ENCODE data around the gene SPACA6.

Gene SPACA6

GRCh38 chr19:51694318-51695085 is 1.4 kb downstream of the SPACA6 start:
- H2AFZ ChIP-seq: no peak overlapping the region
- peaks cover 38% of the 10 kb centered on the region for H3K79me2 ChIP-seq
- H3K4me3 ChIP-seq (ENCODE audit: low read depth, low read length): no peak overlapping the region
- no peak overlapping the region for H3K4me2 ChIP-seq (ENCODE audit: low read length)
- H3K4me1 ChIP-seq: peaks cover 19% of the 10 kb centered on the region
- H3K9ac ChIP-seq: no peak overlapping the region
- no peaks in the 10 kb centered on the region for H3K27me3 ChIP-seq (ENCODE audit: control insufficient read depth, insufficient read depth, low read length)
- H3K27ac ChIP-seq: no peak overlapping the region
- H3K36me3 ChIP-seq (ENCODE audit: control insufficient read depth, insufficient read depth, low read length): no peaks in the 10 kb centered on the region
- H3K9me3 ChIP-seq (ENCODE audit: control insufficient read depth, low read length): no peaks in the 10 kb centered on the region
- no peak for TF ChIP-seq CTCF (IDR thresholded peaks at IDR 0.05)

DNA sequence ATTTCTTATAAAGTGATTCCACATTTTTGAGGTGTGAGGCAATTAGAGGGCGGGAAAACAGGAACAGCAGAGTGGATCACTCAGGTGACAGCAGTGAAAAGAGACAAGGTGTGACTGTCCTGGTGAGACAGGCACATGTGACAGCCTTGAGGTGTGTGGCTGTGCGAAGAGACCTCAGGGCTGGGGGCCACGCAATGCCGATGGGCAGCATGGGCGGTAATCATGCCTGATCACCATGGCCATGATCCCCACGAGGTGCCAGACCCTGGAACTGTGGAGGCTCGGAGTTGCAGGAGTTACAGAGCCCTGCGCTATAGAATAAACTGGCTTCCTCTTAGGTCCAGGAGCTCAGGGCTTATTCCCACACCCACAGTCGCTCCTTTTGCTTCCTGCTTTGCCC is 2.0 kb downstream of the SPACA6 start:
- Histone ChIP-seq H3K27me3 (ENCODE audit: control insufficient read depth, insufficient read depth, low read length) (no peaks in the 10 kb centered on the region), H3K4me3 (ENCODE audit: low read depth, low read length) (no peak overlapping the region), H3K36me3 (ENCODE audit: control insufficient read depth, insufficient read depth, low read length) (no peaks in the 10 kb centered on the region), H3K9ac (no peak overlapping the region), H3K79me2 (peaks cover 34% of the 10 kb centered on the region), H3K9me3 (ENCODE audit: control insufficient read depth, low read length) (no peaks in the 10 kb centered on the region), H3K4me2 (ENCODE audit: low read length) (no peak overlapping the region), H3K4me1 (peaks cover 19% of the 10 kb centered on the region), H3K27ac (no peak overlapping the region), H2AFZ (no peak overlapping the region)
- no peak for TF ChIP-seq CTCF (IDR thresholded peaks at IDR 0.05)

GRCh38 chr19:51695702-51696315 is 2.7 kb downstream of the SPACA6 start:
- Histone ChIP-seq H3K4me1 (peaks cover 19% of the 10 kb centered on the region), H3K9me3 (ENCODE audit: control insufficient read depth, low read length) (no peaks in the 10 kb centered on the region), H3K36me3 (ENCODE audit: control insufficient read depth, insufficient read depth, low read length) (no peaks in the 10 kb centered on the region), H3K27ac (no peak overlapping the region), H3K27me3 (ENCODE audit: control insufficient read depth, insufficient read depth, low read length) (no peaks in the 10 kb centered on the region), H3K4me3 (ENCODE audit: low read depth, low read length) (no peak overlapping the region), H2AFZ (no peak overlapping the region), H3K79me2 (peaks cover 27% of the 10 kb centered on the region), H3K9ac (no peak overlapping the region), H3K4me2 (ENCODE audit: low read length) (no peak overlapping the region)
- no peak for TF ChIP-seq CTCF (IDR thresholded peaks at IDR 0.05)

DNA sequence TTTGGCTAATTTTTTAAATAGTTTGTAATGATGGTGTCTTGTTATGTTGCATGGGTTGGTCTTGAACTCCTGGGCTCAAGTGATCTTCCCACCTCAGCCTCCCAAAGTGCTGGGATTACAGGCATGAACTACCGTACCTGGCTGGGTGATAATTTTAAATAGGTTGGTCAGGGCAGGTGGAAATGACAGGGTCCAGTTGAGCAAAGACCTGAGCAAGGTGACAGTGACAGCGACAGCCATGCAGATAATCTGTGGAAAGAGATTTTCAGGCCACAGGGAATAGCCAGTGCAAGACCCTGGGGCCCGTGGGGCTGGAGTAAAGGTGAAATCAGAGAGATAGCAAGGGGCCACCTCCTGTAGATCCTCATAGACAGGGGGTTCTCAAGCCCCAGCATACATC is 3.5 kb downstream of the SPACA6 start:
- Histone ChIP-seq H3K27ac (no peak overlapping the region), H3K36me3 (ENCODE audit: control insufficient read depth, insufficient read depth, low read length) (no peaks in the 10 kb centered on the region), H2AFZ (no peak overlapping the region), H3K4me3 (ENCODE audit: low read depth, low read length) (no peak overlapping the region), H3K4me2 (ENCODE audit: low read length) (no peak overlapping the region), H3K9me3 (ENCODE audit: control insufficient read depth, low read length) (no peaks in the 10 kb centered on the region), H3K9ac (no peak overlapping the region), H3K4me1 (peaks cover 22% of the 10 kb centered on the region), H3K27me3 (ENCODE audit: control insufficient read depth, insufficient read depth, low read length) (no peaks in the 10 kb centered on the region), H3K79me2 (peaks cover 20% of the 10 kb centered on the region)
- TF ChIP-seq CTCF (IDR thresholded peaks at IDR 0.05): no peak

Measured in parathyroid adenoma (tissue), 2 donors.